ENCODE results near the gene CRKL. TPM values are rescaled to one million over a fixed set of nuclear protein-coding genes. Genes with fewer than 3 reads are reported as not detected.
"Not testable (repeated sequence)": the region's sequence is repeated elsewhere in the genome, so short reads cannot be mapped to it uniquely, and the experiment has no call there.

CRKL gene
- total RNA-seq, 1 donor from 2014 or later, result 59.6 TPM

GRCh38 chr22:20906387-20906767 lies 10.8 kb upstream of the CRKL start:
- H3K36me3 Mint-ChIP-seq (ENCODE audit: unreplicated experiment), result no peaks in the 10 kb centered on the region
- H3K4me3 Mint-ChIP-seq (ENCODE audit: unreplicated experiment), result no peak overlapping the region
- no peaks in the 10 kb centered on the region for H3K4me1 Mint-ChIP-seq (ENCODE audit: low read depth, unreplicated experiment)
- no peaks in the 10 kb centered on the region for H3K9me3 Mint-ChIP-seq (ENCODE audit: unreplicated experiment)
- H3K27me3 Mint-ChIP-seq (ENCODE audit: unreplicated experiment), result peaks cover 2% of the 10 kb centered on the region
- DNase-seq, result no peak
- TF ChIP-seq CTCF (IDR thresholded peaks at IDR 0.05; ENCODE audit: partially characterized antibody, unreplicated experiment), result no peak
- no peak overlapping the region for H3K27ac Mint-ChIP-seq (ENCODE audit: unreplicated experiment)

GRCh38 chr22:20908717-20909116 lies 8.5 kb upstream of the CRKL start:
- not testable (repeated sequence) for H3K4me1 Mint-ChIP-seq (ENCODE audit: low read depth, unreplicated experiment); H3K27ac Mint-ChIP-seq (ENCODE audit: unreplicated experiment); H3K27me3 Mint-ChIP-seq (ENCODE audit: unreplicated experiment); DNase-seq; H3K4me3 Mint-ChIP-seq (ENCODE audit: unreplicated experiment); H3K9me3 Mint-ChIP-seq (ENCODE audit: unreplicated experiment); H3K36me3 Mint-ChIP-seq (ENCODE audit: unreplicated experiment)

GRCh38 chr22:20909543-20910303 lies 7.5 kb upstream of the CRKL start:
- no peaks in the 10 kb centered on the region for H3K4me1 Mint-ChIP-seq (ENCODE audit: low read depth, unreplicated experiment)
- TF ChIP-seq CTCF (IDR thresholded peaks at IDR 0.05; ENCODE audit: partially characterized antibody, unreplicated experiment), result no peak
- H3K27ac Mint-ChIP-seq (ENCODE audit: unreplicated experiment), result no peak overlapping the region
- no peak overlapping the region for H3K4me3 Mint-ChIP-seq (ENCODE audit: unreplicated experiment)
- peaks cover 2% of the 10 kb centered on the region for H3K9me3 Mint-ChIP-seq (ENCODE audit: unreplicated experiment)
- no peaks in the 10 kb centered on the region for H3K36me3 Mint-ChIP-seq (ENCODE audit: unreplicated experiment)
- H3K27me3 Mint-ChIP-seq (ENCODE audit: unreplicated experiment), result peaks cover 5% of the 10 kb centered on the region
- DNase-seq, result no peak

GRCh38 chr22:20912494-20912893 lies 4.7 kb upstream of the CRKL start:
- H3K9me3 Mint-ChIP-seq (ENCODE audit: unreplicated experiment), result peaks cover 7% of the 10 kb centered on the region
- DNase-seq, result no peak
- no peak overlapping the region for H3K27ac Mint-ChIP-seq (ENCODE audit: unreplicated experiment)
- peaks cover 3% of the 10 kb centered on the region for H3K4me1 Mint-ChIP-seq (ENCODE audit: low read depth, unreplicated experiment)
- peaks cover 3% of the 10 kb centered on the region for H3K27me3 Mint-ChIP-seq (ENCODE audit: unreplicated experiment)
- H3K4me3 Mint-ChIP-seq (ENCODE audit: unreplicated experiment), result no peak overlapping the region
- H3K36me3 Mint-ChIP-seq (ENCODE audit: unreplicated experiment), result no peaks in the 10 kb centered on the region
- no peak for TF ChIP-seq CTCF (IDR thresholded peaks at IDR 0.05; ENCODE audit: partially characterized antibody, unreplicated experiment)

GRCh38 chr22:20918663-20919218 lies 1.5 kb downstream of the CRKL start:
- Mint-ChIP-seq H3K27me3 (ENCODE audit: unreplicated experiment) (peaks cover 12% of the 10 kb centered on the region), H3K4me1 (ENCODE audit: low read depth, unreplicated experiment) (peaks cover 18% of the 10 kb centered on the region), H3K9me3 (ENCODE audit: unreplicated experiment) (peaks cover 12% of the 10 kb centered on the region), H3K36me3 (ENCODE audit: unreplicated experiment) (no peaks in the 10 kb centered on the region), H3K27ac (ENCODE audit: unreplicated experiment) (peak overlapping the region; percentile 94), H3K4me3 (ENCODE audit: unreplicated experiment) (peak overlapping the region; percentile 81)
- TF ChIP-seq CTCF (IDR thresholded peaks at IDR 0.05; ENCODE audit: partially characterized antibody, unreplicated experiment), result no peak
- DNase-seq, result no peak
